Left hindlimb (tissue), 1 donor: Measurements from ENCODE around the gene ATPAF2.

Experiments used
- DNase-seq: peaks from one replicate; pipeline ENCODE4 v3.0.0-alpha.2; 2018

The ATPAF2 gene

GRCh38 chr17:17985153-17985552 is 53.8 kb downstream of the ATPAF2 start:
- DNase-seq = no peak

GRCh38 chr17:17983776-17984175 is 55.2 kb downstream of the ATPAF2 start:
- DNase-seq = no peak

DNA sequence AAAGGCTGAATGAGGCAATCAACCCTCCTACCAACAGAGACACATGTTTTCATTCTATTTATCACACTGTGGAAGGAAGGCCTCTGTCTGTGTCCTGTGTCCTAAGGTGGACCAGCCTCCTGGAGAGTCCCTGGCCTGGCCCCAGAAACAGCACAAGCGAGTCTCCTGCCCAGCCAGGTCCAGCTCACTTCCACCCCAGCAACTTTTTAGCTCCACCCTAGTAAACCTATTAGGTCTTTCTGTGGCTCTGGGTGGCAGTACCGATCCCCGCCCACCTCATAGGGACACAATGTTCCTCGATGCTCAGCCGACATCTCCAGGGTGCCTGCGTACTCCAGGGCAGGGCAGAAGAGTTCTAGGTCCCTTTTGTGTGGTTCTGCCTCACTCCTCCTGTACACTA is 55.6 kb downstream of the ATPAF2 start:
- no peak for DNase-seq

DNA sequence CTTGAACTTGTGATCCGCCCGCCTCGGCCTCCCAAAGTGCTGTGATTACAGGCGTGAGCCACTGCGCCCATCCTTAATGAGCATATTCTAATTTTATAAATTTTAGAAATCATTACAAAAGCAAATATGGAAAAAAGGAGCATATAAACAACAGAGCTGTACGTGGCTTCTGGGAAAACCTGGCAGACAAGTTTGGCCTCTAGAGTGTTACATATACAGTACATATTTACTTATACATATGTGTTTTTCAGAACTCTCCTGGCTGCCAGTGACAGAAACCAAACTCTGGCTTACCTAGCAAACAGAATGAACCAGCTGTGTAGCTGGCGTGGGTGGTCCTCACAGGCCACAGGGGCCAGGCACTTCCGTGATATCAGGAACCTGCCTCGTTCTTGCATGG is 56.2 kb downstream of the ATPAF2 start:
- no peak for DNase-seq

DNA sequence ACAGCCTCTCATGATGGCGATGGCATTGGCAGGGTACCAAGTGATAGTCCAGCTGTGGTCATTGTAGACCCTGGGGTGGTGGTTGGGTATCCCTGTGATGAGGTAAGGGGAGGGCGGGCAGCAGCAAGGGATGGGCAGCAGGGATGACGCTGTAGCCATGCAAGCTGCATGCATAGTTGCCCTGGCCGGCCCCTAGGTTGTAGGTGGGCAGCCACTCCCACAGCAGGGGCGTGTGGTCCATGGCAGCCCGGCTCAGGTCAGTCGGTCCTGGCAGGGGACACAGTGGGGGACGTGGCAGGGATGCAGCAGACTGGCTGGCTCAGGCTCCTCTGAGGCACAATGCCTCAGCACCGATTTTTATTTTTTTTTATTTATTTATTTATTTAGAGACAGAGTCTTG is 57.6 kb downstream of the ATPAF2 start:
- DNase-seq = no peak

DNA sequence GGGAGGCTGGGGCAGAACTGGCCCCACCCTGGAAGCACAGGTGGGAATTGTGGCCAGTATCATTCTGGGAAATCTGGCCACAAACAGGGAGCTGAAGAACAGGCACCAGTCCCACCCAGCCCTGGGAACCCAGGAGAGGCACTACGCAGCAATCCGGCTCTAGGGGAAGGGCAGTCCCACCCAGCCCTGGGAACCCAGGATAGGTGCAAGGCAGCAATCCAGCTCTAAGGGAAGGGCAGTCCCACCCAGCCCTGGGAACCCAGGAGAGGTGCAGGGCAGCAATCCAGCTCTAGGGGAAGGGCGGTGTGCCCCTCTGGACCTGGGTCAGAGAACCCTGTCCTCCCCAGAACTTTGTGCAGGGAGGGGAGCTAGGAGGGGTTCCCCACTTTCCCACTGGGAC is 59.2 kb downstream of the ATPAF2 start:
- DNase-seq = no peak

- DNase-seq = no peak
Observed at GRCh38 chr17:17978481-17979424, 60.2 kb downstream of the ATPAF2 start.

DNA sequence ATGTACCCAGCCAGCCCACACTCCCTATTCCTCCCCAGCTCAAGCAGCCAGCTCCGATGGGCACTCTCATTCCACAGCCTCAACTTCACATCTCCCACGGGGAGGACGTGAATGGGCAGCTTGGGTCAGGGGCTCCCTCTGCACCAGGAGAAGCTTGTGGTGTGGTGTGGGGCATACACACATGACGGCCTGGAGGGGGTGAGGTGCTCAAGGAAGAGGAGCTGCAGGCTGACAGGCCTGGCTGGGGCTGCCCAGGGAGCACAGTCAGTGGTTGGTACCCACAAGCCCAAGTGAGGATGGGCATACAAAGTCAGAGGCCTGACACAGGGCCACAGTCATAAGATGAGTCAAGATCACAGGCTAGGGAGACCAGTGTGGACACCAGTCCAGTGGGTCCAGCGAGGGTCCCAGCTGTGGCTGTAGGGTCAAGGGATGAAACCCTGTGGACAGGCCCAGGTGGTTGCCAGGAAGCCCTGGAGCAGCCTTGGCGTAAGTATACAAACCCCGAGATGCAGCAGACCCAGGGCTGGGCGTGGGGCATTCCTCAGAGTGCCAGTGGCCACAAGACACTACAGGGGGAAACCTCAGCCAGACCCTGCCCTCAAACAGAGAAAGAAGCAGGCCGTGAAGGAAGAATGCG is 61.9 kb downstream of the ATPAF2 start:
- no peak for DNase-seq

- DNase-seq = no peak
Observed at GRCh38 chr17:17975436-17975835, 63.5 kb downstream of the ATPAF2 start.

DNA sequence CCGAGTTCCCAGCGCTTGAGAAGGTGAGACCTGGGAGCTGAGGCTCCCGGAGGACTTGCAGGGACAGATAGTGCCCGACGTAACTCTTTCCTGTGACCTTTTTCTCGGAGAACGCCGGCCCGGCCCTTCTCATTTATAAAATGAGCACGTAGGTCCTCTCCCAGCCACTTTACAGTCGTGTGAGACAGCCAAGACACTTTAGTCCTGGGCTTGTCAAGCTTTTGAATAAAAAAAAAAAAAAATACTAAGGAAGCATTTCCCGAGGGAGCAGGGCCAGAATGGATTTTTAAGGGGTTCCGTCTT is 66.1 kb downstream of the ATPAF2 start:
- DNase-seq = no peak

DNA sequence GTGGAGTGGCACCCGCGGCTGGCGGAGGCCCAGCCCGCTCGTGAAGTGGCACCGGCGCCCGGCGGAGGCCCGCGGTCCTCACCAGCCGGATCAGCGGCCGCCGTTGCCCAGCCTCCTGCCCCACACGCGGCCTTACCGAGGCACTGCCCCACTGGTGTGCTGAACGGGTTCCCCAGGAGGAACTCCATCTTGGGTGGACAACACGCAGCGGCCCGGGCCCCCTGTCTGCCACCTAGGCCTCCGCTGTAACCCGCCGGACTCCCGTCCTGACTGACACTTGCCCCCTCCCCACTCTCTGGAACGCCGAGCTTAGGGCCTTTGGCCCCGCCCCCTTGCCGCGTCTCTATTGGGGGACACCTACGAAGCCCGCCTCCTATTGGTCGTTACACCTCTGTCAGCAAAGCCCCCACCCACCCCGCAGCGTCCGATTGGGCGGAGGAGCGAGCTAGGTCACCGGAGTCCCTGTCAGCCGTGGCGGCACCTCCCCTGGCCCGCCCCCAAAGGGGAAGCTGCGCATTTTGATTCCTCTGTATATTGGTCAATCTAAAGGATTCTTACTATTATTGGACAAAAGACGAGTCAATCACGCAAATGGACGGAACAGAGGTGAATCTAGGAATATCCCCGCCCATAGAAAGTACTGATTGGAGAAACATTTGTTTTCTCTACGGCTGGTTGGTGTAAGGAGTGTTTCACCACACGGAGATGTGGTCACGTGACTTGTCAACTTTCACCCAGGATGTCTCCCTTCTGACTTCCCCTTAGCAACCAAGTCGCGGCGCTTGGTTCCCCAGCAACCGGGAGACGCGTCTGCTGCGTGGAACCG is 66.6 kb downstream of the ATPAF2 start, which contains the start of the genes DRC3 and TOM1L2:
Gene DRC3, plus strand, starts transcription at position 737 of the 826 bp plus-strand sequence. CDS start 4,737 bp downstream, outside the sequence.
Gene TOM1L2, minus strand, starts transcription at position 275 of the 826 bp plus-strand sequence. Its CDS starts 87 bp downstream, at position 188.
- DNase-seq = peak; percentile 100

DNA sequence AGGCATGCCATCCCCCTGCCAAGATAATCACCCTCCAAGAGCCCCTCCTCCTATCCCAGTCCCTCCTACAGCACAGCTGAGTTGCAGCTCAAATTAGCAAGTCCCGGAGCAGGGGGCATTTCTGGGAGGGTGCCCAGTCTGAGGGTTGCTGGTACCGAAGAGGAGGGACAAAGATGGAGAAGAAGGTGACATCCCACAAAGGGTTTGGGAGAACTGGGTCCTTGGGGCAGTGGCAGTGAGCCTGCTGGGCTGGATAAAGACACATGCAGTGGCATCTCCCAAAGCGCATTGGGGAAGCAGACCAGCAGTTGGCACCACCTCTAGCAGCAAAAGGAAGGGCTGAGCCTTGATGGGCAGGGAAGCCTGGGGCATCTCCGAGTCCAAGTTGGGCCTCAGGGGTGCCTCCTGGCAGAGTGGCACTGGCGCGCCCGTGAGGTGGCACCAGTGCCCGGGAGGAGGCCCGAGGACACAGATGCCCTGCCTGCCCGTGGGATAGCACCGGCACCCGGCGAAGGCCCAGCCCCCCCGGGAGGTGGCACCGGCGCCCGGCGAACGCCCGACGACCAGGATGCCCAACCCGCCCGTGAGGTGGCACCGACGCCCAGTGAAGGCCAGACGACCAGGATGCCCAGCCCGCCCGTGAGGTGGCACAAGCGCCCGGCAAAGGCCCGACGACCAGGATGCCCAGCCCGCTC is 67.4 kb downstream of the ATPAF2 start:
- DNase-seq = peak; percentile 50

- no peak for DNase-seq
Observed at GRCh38 chr17:17970699-17971430, 68.1 kb downstream of the ATPAF2 start.
